Fibroblast of villous mesenchyme (primary cell): ENCODE results near the gene SULT1C3. TPM values are rescaled to one million over a fixed set of nuclear protein-coding genes. Genes with fewer than 3 reads are reported as not detected.

ENCODE experiments used
- DNase-seq: peaks from one replicate; pipeline ENCODE4 v3.0.0-alpha.2; 2010; ENCODE audit warnings: low read depth
- H3K4me3 ChIP-seq: 2 replicates; pipeline ENCODE4 v1.5.1; 2011; ENCODE audit warnings: low read depth, mild to moderate bottlenecking, low read length
- CTCF ChIP-seq: IDR thresholded peaks from 2 replicates; pipeline ENCODE4 v1.5.1; 2012; ENCODE audit warnings: low read depth, mild to moderate bottlenecking, low read length; ENCODE audit not compliant: insufficient read depth
- total RNA-seq: library from RNA; depleted of rRNA; stranded (reverse); fragments of >200 nt; gene quantifications from 2 replicates; pipeline ENCODE4 v1.2.3, GENCODE V29; 2012

SULT1C3 gene
- total RNA-seq, 1 donor: not detected

- TF ChIP-seq CTCF: no peak
- H3K4me3 ChIP-seq: no peak overlapping the region
- no peak for DNase-seq
Measured at GRCh38 chr2:108309903-108310302, 70.1 kb downstream of the SULT1C3 start.

Other genes starting within 250 kb of the SULT1C3 start
- not detected in 2 replicates for gene SULT1C2, start 48.9 kb downstream of the SULT1C3 start, total RNA-seq
- 0.32 and 0.43 TPM in 2 replicates for gene SULT1C4, start 138.0 kb downstream of the SULT1C3 start, total RNA-seq
- gene GCC2, start 209.2 kb downstream of the SULT1C3 start, total RNA-seq: 21.3 and 30.7 TPM in 2 replicates